H1 (cell line): ENCODE data around the gene FAM186B. TPM values are rescaled to one million over a fixed set of nuclear protein-coding genes. Genes with fewer than 3 reads are reported as not detected.

Experiments
- CTCF ChIA-PET: fragments of 300-600 bp; sonication (Branson Sonifier 250); formaldehyde crosslinking; loops from one replicate; lab custom pipeline; 2021; ENCODE audit not compliant: partially characterized antibody; lab: Charles Lee
- POLR2A ChIA-PET: fragments of 300-600 bp; sonication (Branson Sonifier 250); formaldehyde crosslinking; loops from one replicate; lab custom pipeline; 2021; ENCODE audit warnings: inconsistent platforms; ENCODE audit not compliant: partially characterized antibody; lab: Charles Lee
- DNase-seq, 2 experiments: peaks; one replicate each; pipeline versions ENCODE4 v3.0.0 to v3.0.0-alpha.2; 2010 to 2022; ENCODE audit warnings: low spot score in 2 of 2, low read depth in 1 of 2, mixed read lengths in 1 of 2
- FAIRE-seq: peaks from 2 replicates; lab custom pipeline; 2011; peaks lifted over from hg19 to GRCh38; lab: Jason Lieb, UNC
- H2AFZ ChIP-seq: 2 replicates; pipeline ENCODE4 v1.8.1; 2012; ENCODE audit warnings: low read length, inconsistent platforms
- H2AK5ac ChIP-seq: 2 replicates; pipeline ENCODE4 v1.6.1; 2013; ENCODE audit warnings: low read depth, low read length
- H2BK120ac ChIP-seq: replicated peaks from 2 replicates; pipeline ENCODE3; 2013; ENCODE audit warnings: low read depth, low read length, inconsistent platforms
- H2BK12ac ChIP-seq: 2 replicates; pipeline ENCODE4 v1.6.1; 2013; ENCODE audit warnings: low read depth, low read length
- H2BK15ac ChIP-seq: 2 replicates; pipeline ENCODE4 v1.6.1; 2013; ENCODE audit warnings: low read length
- H2BK20ac ChIP-seq: 2 replicates; pipeline ENCODE4 v1.6.1; 2013; ENCODE audit warnings: low read length
- H2BK5ac ChIP-seq: 2 replicates; pipeline ENCODE4 v1.6.1; 2013; ENCODE audit warnings: low read depth, low read length
- H3K14ac ChIP-seq: 2 replicates; pipeline ENCODE4 v1.6.1; 2013; ENCODE audit warnings: inconsistent platforms; ENCODE audit not compliant: insufficient read length
- H3K18ac ChIP-seq: 2 replicates; pipeline ENCODE4 v1.6.1; 2013; ENCODE audit warnings: low read length; ENCODE audit errors: extremely low read depth
- H3K23ac ChIP-seq: 2 replicates; pipeline ENCODE4 v1.6.1; 2013; ENCODE audit warnings: inconsistent platforms; ENCODE audit not compliant: insufficient read length
- H3K23me2 ChIP-seq: 2 replicates; pipeline ENCODE4 v1.6.1; 2013; ENCODE audit warnings: low read depth, low read length
- H3K27ac ChIP-seq: 2 replicates; pipeline ENCODE4 v1.6.1; 2011; ENCODE audit warnings: low read depth, low read length, inconsistent platforms
- H3K27me3 ChIP-seq, 4 experiments: replicated peaks in 1 of 4; 1 replicate in 1 of 4; 2 replicates in 3 of 4; pipeline versions ENCODE4 v1.6.1 to v1.8.1; 2011 to 2013; ENCODE audit warnings: low read length in 3 of 4, mild to moderate bottlenecking in 3 of 4, inconsistent platforms in 2 of 4, mixed read lengths in 2 of 4, moderate library complexity in 1 of 4; ENCODE audit not compliant: control insufficient read depth in 3 of 4, insufficient read depth in 3 of 4; ENCODE audit errors: extremely low read depth in 1 of 4
- H3K36me3 ChIP-seq, 4 experiments: 2 replicates each; pipeline versions ENCODE4 v1.6.1 to v1.8.1; 2011 to 2013; ENCODE audit warnings: mild to moderate bottlenecking in 4 of 4, low read length in 3 of 4, moderate library complexity in 2 of 4, control low read depth in 1 of 4, inconsistent platforms in 1 of 4; ENCODE audit not compliant: insufficient read depth in 4 of 4, control insufficient read depth in 2 of 4
- H3K4ac ChIP-seq: replicated peaks from 2 replicates; pipeline ENCODE3; 2013; ENCODE audit warnings: low read length, low read depth, mixed read lengths, inconsistent platforms; ENCODE audit not compliant: insufficient read length
- H3K4me1 ChIP-seq, 4 experiments: replicated peaks in 1 of 4; 1 replicate in 1 of 4; 2 replicates in 3 of 4; pipeline versions ENCODE4 v1.6.1 to v1.8.1; 2011 to 2013; ENCODE audit warnings: low read length in 3 of 4, inconsistent platforms in 2 of 4, mixed read lengths in 1 of 4; ENCODE audit not compliant: insufficient read depth in 4 of 4, control insufficient read depth in 3 of 4
- H3K4me2 ChIP-seq, 2 experiments: 2 replicates each; pipeline versions ENCODE4 v1.6.1 to v1.8.1; 2011 to 2013; ENCODE audit warnings: low read depth in 2 of 2, low read length in 2 of 2, control low read depth in 1 of 2, inconsistent platforms in 1 of 2, mild to moderate bottlenecking in 1 of 2; ENCODE audit not compliant: insufficient read depth in 1 of 2
- H3K4me3 ChIP-seq, 4 experiments: fragments of 200-600, 300-600 bp in 1 of 4; sonication (generic), shearing (Covaris generic), sonication (Bioruptor Twin) in 1 of 4; 2 replicates each; pipeline versions ENCODE4 v1.5.1 to v1.8.1; 2011 to 2016; ENCODE audit warnings: low read length in 4 of 4, low read depth in 3 of 4, control low read depth in 2 of 4, inconsistent platforms in 2 of 4, mild to moderate bottlenecking in 2 of 4, mixed read lengths in 1 of 4, moderate library complexity in 1 of 4; ENCODE audit not compliant: insufficient read depth in 2 of 4; ENCODE audit errors: extremely low read depth in 1 of 4
- H3K56ac ChIP-seq: replicated peaks from 2 replicates; pipeline ENCODE3; 2013; ENCODE audit warnings: low read depth, mild to moderate bottlenecking, mixed read lengths, low read length, inconsistent platforms; ENCODE audit not compliant: insufficient read length
- H3K79me1 ChIP-seq: 2 replicates; pipeline ENCODE4 v1.6.1; 2013; ENCODE audit warnings: low read depth, low read length, control low read depth
- H3K79me2 ChIP-seq, 2 experiments: 2 replicates each; pipeline versions ENCODE4 v1.6.1 to v1.8.1; 2012 to 2013; ENCODE audit warnings: low read length in 2 of 2, mild to moderate bottlenecking in 2 of 2, inconsistent platforms in 1 of 2; ENCODE audit not compliant: insufficient read depth in 2 of 2, control insufficient read depth in 1 of 2
- H3K9ac ChIP-seq, 4 experiments: replicated peaks in 1 of 4; 1 replicate in 1 of 4; 2 replicates in 3 of 4; pipeline versions ENCODE4 v1.6.1 to v1.8.1; 2011 to 2013; ENCODE audit warnings: low read depth in 3 of 4, low read length in 3 of 4, control low read depth in 2 of 4, mild to moderate bottlenecking in 2 of 4, moderate library complexity in 2 of 4, inconsistent platforms in 1 of 4; ENCODE audit errors: extremely low read depth in 1 of 4
- H3K9me3 ChIP-seq, 2 experiments: 2 replicates each; pipeline versions ENCODE4 v1.6.1 to v1.8.1; 2012 to 2013; ENCODE audit warnings: mild to moderate bottlenecking in 2 of 2, moderate library complexity in 2 of 2, control low read depth in 1 of 2, inconsistent platforms in 1 of 2, low read depth in 1 of 2, low read length in 1 of 2, mixed read lengths in 1 of 2; ENCODE audit not compliant: insufficient read depth in 2 of 2
- H4K20me1 ChIP-seq, 2 experiments: replicated peaks in 1 of 2; 2 replicates each; pipeline versions ENCODE3 to v1.8.1; 2011 to 2013; ENCODE audit warnings: inconsistent platforms in 2 of 2, low read length in 2 of 2, mild to moderate bottlenecking in 1 of 2; ENCODE audit not compliant: insufficient read depth in 2 of 2, control insufficient read depth in 1 of 2
- H4K5ac ChIP-seq: 2 replicates; pipeline ENCODE4 v1.6.1; 2013; ENCODE audit warnings: low read length, low read depth, mixed read lengths, inconsistent platforms; ENCODE audit not compliant: insufficient read length
- H4K8ac ChIP-seq: 2 replicates; pipeline ENCODE4 v1.8.0; 2013; ENCODE audit warnings: mild to moderate bottlenecking, moderate library complexity, low read length, inconsistent platforms; ENCODE audit not compliant: insufficient read depth; ENCODE audit errors: extremely low read depth
- H4K91ac ChIP-seq: replicated peaks from 2 replicates; pipeline ENCODE3; 2013; ENCODE audit warnings: low read length, mixed read lengths, inconsistent platforms; ENCODE audit not compliant: insufficient read length
- CBX8 ChIP-seq: fragments of 300-800, 300-1000 bp; sonication (generic); IDR thresholded peaks from 2 replicates; pipeline ENCODE4 v1.7.1; 2016; ENCODE audit warnings: low read depth, low read length, borderline replicate concordance
- CREB1 ChIP-seq: IDR thresholded peaks from 2 replicates; pipeline ENCODE4 v1.6.1; 2012; ENCODE audit warnings: inconsistent platforms
- EGR1 ChIP-seq: IDR thresholded peaks from 2 replicates; pipeline ENCODE4 v1.6.1; 2011; ENCODE audit warnings: low read depth, low read length, borderline replicate concordance
- EP300 ChIP-seq, 2 experiments: IDR thresholded peaks; 1 replicate in 1 of 2; 2 replicates in 1 of 2; pipeline ENCODE4 v1.6.1; 2011 to 2012; ENCODE audit warnings: low read depth in 2 of 2, low read length in 2 of 2, mild to moderate bottlenecking in 2 of 2, borderline replicate concordance in 1 of 2, inconsistent platforms in 1 of 2, moderate library complexity in 1 of 2
- FOSL1 ChIP-seq: IDR thresholded peaks from 2 replicates; pipeline ENCODE4 v1.6.1; 2011; ENCODE audit warnings: mild to moderate bottlenecking, low read depth, low read length, moderate library complexity; ENCODE audit not compliant: insufficient read depth
- KDM1A ChIP-seq: fragments of 200-600, 300-600 bp; sonication (generic); IDR thresholded peaks from 2 replicates; pipeline ENCODE4 v1.7.1; 2016; ENCODE audit warnings: mild to moderate bottlenecking, low read length, borderline replicate concordance
- MAFK ChIP-seq: IDR thresholded peaks from 2 replicates; pipeline ENCODE4 v1.6.1; 2012; ENCODE audit warnings: low read depth, mild to moderate bottlenecking, improper control_type of control experiment, low read length
- RAD21 ChIP-seq, 2 experiments: IDR thresholded peaks in 1 of 2; conservative IDR thresholded peaks in 1 of 2; 2 replicates each; pipeline ENCODE4 v1.6.1; 2011; ENCODE audit warnings: low read depth in 2 of 2, low read length in 2 of 2, improper control_type of control experiment in 1 of 2, inconsistent platforms in 1 of 2, mild to moderate bottlenecking in 1 of 2, moderate library complexity in 1 of 2
- SP2 ChIP-seq: IDR thresholded peaks from 2 replicates; pipeline ENCODE4 v1.6.1; 2012; ENCODE audit warnings: mild to moderate bottlenecking, low read length, inconsistent platforms
- SP4 ChIP-seq: IDR thresholded peaks from 2 replicates; pipeline ENCODE4 v1.6.1; 2012; ENCODE audit warnings: low read length, inconsistent platforms
- TAF1 ChIP-seq: IDR thresholded peaks from 2 replicates; pipeline ENCODE4 v1.6.1; 2011; ENCODE audit warnings: mild to moderate bottlenecking, low read depth, low read length
- WGBS, 2 experiments: shearing (Covaris generic) in 1 of 2; methylation state at CpG; one replicate each; pipeline versions ENCODE4 v1.1.6 to v1.1.7; 2013 to 2015; ENCODE audit warnings: low lambda C conversion rate in 2 of 2, mixed read lengths in 2 of 2, inconsistent platforms in 1 of 2, low coverage in 1 of 2, missing lambda C conversion rate in 1 of 2; ENCODE audit not compliant: insufficient replicate concordance in 2 of 2, insufficient coverage in 1 of 2, insufficient read length in 1 of 2; ENCODE audit errors: extremely low coverage in 1 of 2, missing lambda C conversion rate in 1 of 2; 5-methylcytosine and 5-hydroxymethylcytosine counted together
- polyA plus RNA-seq, 7 experiments: library from polyadenylated mRNA; depleted of rRNA in 3 of 7; stranded (reverse) in 5 of 7; unstranded in 2 of 7; fragments of >200 nt in 5 of 7; fragments of 200-250 nt in 2 of 7; gene quantifications; 1 replicate in 5 of 7; 2 replicates in 1 of 7; 4 replicates in 1 of 7; pipeline versions ENCODE4 v1.2.1 to v1.2.3, GENCODE V29; 2011 to 2013; ENCODE audit warnings: missing spikeins in 2 of 7, mixed read lengths in 2 of 7
- total RNA-seq: library from RNA; stranded (reverse); fragmentation: NEBNext Ultra II Directional; extraction: Animal tissue kit (Norgen Biotek cat#: 25700); gene quantifications from 2 replicates; pipeline ENCODE4 v1.2.1, GENCODE V29; 2021

The FAM186B gene
- total and polyA plus RNA-seq, 2 of the 8 experiments (the other 6 are each of a cell fraction or from before 2014, with no cell fraction given), result 0.12 to 0.73 TPM

- no peak overlapping the region for H4K91ac ChIP-seq
- no peak overlapping the region for H2AK5ac ChIP-seq
- peaks cover 8 to 58% (median 26%) of the 10 kb centered on the region in 4 experiments for H3K36me3 ChIP-seq
- no peak overlapping the region for H4K8ac ChIP-seq
- no peak overlapping the region for H3K56ac ChIP-seq
- H3K14ac ChIP-seq, result no peak overlapping the region
- H4K5ac ChIP-seq, result no peak overlapping the region
- WGBS, 2 experiments, result 94% methylated on average over 5 of the region's 5 CpGs; no CpG with 5 or more reads in 1 of the 2 experiments
- ChIA-PET POLR2A (interaction anchor here (1.4 to 1.5 kb wide), 2 partner anchors 12 to 43 kb away, joined by 3 to 5 read pairs; no protein-coding TSS in a partner anchor), CTCF (interaction anchor here (0.8 to 10.9 kb wide), 16 partner anchors 8 to 144 kb away, joined by 3 to 98 read pairs (median 4); partner anchors contain the start of gene TMBIM6)
- no peaks in the 10 kb centered on the region for H4K20me1 ChIP-seq
- H3K27me3 ChIP-seq, result no peaks in the 10 kb centered on the region
- H3K23me2 ChIP-seq, result no peaks in the 10 kb centered on the region
- no peak overlapping the region for H2BK5ac ChIP-seq
- no peak overlapping the region for H3K4me3 ChIP-seq
- H3K27ac ChIP-seq, result no peak overlapping the region
- no peak for DNase-seq
- no peak overlapping the region for H3K9ac ChIP-seq
- no peaks in the 10 kb centered on the region for H3K9me3 ChIP-seq
- no peak overlapping the region for H3K4ac ChIP-seq
- no peak overlapping the region for H3K18ac ChIP-seq
- H3K79me2 ChIP-seq, result no peaks in the 10 kb centered on the region
- no peak for FAIRE-seq
- no peak overlapping the region for H2BK12ac ChIP-seq
- no peak overlapping the region for H2BK120ac ChIP-seq
- H3K79me1 ChIP-seq, result no peaks in the 10 kb centered on the region
- H3K4me1 ChIP-seq, result no peaks in the 10 kb centered on the region
- H2BK15ac ChIP-seq, result no peak overlapping the region
- no peak overlapping the region for H2AFZ ChIP-seq
- H3K23ac ChIP-seq, result no peak overlapping the region
- H2BK20ac ChIP-seq, result no peak overlapping the region
- H3K4me2 ChIP-seq, result no peak overlapping the region
- TF ChIP-seq TAF1 (no peak), FOSL1 (no peak), EP300 (IDR thresholded peaks at IDR 0.05; ENCODE audit: borderline replicate concordance in 1 of 2, low read depth in 2 of 2, low read length in 2 of 2) (no peak), RAD21 (IDR thresholded peaks at IDR 0.05 in 1 of 2, conservative IDR thresholded peaks at IDR 0.05 in 1 of 2; ENCODE audit: low read depth in 2 of 2, low read length in 2 of 2) (no peak), CREB1 (no peak), KDM1A (no peak), EGR1 (no peak), MAFK (no peak), SP2 (no peak), SP4 (no peak), CBX8 (no peak)
Measured at GRCh38 chr12:49654715-49655114, 49.3 kb upstream of the FAM186B start.
